ENCODE results near the gene DENND1A.
"Not testable (repeated sequence)": the region's sequence is repeated elsewhere in the genome, so short reads cannot be mapped to it uniquely, and the experiment has no call there.

Gene DENND1A

DNA sequence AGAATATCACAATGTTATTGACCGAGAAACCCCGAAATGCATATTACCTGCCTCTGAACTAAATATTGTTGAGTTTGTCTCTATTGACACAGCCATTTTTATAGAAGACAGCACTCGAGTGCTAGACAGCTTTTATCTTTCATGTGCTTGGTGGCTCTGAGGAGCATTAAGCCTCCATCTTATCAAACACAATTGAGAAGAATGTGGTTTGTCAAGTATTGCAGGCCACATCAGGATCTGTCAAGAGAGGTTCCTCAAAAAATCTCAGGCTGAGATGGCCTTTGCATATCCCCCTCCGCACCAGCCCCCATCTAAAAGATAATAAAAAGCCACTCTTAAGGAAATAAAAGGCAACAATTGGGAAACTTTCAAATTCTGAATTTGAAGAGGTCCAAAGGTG lies 284.8 kb downstream of the DENND1A start:
- no peak for DNase-seq

DNA sequence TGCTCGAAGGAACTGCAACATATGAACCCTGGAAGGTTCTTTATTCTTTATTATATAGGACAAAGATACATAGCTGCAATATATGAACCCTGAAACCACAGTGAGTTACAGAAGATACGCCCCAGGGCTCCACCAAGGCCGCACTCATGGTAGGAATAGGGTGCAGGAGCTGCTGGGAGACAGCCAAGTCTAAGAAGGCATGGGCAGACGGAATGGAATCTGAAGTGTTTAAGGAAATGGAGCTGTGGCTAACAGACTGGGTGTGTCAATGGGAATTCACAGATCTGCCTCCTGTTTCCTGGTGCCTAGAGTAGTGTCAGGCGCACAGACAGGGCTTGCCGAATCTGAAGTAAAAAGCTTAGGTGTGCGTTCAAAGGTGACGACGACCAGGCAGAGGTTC lies 286.4 kb downstream of the DENND1A start:
- no peak for DNase-seq

DNA sequence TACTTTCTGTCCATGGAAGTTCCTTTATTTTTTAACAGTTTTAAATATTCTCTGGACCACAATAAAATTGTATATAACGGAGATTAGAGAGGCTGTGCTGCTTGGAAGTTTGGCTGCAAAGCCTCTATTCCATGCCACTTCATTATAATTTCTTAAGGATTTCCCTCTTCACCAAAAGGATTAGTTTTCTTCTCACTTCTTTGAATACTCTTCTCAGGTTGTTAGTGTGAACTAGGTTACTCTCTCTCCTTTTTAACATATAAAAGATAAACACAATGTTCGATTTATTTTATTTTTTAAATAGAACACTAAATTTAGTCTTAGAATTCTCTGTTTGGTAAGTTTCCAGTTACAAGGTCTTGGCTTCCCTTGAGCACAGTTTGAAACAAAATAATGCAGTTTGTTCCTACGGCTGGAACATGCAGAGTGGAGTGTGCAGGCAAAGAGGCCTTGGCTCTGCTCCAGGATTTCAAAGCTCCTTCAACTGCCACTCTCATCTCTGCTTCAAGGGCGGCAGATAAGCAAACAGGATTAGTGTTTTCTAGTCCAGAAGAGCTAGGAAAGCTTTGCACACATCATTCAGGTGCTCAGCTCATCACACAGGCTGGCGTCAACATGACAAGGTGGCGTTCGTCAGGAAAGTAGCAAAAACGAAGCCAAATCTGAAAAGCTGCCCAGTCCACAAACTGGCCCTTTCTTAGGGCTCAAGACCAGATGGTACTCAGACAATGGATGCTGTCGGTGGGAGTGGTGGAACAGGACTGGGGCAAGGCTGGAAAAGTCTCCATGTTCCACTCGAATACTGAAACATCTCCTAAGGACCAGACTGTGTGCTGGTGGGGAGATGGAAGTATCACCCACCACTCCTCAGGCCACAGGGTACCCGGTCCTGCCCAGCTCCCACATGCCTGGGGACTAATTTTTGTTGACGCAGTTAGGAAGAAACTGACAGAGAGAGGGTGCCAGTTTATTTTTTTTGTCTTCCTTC lies 287.3 kb downstream of the DENND1A start:
- no peak for DNase-seq

DNA sequence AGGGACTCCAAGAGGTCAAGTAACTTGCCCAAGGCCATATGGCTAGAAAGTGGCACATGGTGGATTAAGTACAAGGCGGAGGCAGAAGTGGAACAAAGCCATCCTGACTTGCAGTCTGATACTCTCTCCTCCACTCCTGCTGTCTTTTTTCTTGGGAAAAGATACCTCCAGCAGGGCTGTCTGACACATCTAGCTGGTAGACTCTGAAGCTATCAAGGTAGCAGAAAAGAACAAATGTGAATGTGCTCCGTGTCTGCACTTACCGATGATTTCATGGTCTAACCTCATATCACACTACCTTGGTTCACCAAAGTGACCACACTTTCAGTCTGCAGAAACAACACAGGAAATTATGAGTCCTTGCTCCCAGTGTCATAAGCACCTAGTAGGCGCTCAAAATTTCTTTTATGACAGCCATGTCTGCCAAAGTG lies 289.1 kb downstream of the DENND1A start:
- no peak for DNase-seq

DNA sequence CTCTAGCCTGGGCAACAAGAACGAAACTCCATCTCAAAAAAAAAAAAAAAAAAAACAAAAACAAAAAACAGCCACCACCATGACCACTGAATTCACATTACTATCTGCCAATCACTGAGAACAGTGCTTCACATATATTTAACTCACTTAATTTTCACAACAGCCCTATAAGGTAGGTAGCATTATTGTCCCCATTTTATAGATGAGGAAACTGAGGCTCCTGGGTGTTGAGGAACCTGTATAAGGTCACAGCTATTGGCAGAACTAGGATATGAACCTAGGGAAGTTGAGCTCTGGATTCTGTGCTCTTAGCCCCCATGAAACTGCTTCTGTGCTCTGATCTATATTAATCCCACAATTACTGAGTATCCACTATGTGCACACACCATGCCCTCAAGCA lies 290.2 kb downstream of the DENND1A start:
- no peak for DNase-seq

DNA sequence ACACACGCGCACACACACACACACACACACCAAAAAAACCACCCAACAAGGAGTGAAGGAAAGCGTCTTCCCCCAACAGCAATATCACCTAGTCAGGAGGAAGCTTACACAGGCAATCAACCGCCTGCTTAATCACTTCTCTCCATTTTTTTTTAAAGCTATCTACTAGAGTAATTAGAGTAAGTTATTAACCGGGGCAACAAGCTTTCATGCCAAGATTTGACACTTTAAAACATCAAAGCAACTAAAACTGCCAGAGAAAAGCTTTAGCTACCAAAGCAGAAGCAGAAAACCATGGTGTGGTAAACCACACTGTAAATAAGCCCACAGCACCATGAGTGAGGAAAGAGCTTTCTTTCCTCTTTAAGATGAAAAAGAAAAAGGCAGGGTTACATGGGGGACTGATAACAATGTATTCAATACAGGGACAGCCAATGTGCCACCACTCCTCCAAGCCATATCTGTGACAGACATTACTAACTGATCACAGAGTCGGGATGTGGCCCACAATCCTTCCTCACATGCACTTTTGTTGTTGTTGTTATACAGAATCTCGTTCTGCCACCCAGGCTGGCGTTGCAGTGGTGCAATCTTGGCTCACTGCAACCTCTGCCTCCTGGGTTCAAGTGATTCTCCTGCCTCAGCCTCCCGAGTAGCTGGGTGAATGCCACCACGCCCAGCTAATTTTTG lies 291.8 kb downstream of the DENND1A start:
- peak; percentile 6 for DNase-seq

DNA sequence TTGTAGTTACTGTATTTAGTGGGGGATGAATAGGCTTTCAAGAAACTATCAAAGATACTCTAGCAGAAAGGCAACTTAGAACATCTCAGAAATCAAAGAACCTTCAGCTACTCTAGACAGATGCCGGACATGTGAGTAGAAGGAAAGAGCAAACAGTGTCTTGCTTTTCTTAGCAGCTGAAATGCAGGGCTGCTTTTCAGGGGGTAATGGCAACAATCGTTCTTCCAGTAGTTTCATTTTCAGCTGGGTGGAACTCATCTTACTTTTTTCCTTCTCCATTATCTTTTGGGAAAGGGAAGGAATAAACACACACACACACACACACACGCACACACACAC lies 292.4 kb downstream of the DENND1A start:
- no peak for DNase-seq

DNA sequence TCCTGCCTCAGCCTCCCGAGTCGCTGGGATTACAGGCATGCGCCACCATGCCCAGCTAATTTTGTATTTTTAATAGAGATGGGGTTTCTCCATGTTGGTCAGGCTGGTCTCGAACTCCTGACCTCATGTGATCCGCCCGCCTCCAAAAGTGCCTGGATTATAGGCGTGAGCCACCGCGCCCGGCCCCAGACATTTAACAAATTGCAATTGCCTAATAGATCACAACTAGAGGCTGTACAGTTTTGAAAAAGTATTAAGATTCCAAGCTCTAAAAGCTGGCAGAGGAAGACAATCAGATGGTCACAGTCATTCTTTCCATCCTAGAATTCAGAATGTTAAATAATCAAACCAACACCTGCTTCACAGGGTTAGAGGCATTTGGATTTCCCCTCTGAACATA lies 293.1 kb downstream of the DENND1A start:
- not testable (repeated sequence) for DNase-seq

DNA sequence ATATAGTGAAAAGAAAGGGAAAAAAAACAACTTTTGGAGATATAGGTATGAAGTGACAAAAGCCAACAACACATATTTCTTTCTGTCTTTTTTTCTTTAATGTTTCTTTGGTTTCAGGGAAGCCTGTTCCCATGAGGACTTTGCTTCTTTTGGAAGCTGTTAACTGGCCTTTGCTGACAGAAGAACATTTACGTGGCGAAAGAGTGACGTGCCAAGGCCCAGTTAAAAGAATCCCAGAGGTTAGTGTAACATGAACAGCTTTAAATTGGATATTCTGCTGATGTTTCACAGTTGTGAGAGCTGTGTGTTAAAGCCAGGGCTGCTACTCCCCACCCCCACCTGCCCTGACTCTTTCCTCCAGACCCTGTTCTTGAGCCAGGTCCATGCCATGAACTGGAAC lies 298.1 kb downstream of the DENND1A start:
- no peak for DNase-seq

DNA sequence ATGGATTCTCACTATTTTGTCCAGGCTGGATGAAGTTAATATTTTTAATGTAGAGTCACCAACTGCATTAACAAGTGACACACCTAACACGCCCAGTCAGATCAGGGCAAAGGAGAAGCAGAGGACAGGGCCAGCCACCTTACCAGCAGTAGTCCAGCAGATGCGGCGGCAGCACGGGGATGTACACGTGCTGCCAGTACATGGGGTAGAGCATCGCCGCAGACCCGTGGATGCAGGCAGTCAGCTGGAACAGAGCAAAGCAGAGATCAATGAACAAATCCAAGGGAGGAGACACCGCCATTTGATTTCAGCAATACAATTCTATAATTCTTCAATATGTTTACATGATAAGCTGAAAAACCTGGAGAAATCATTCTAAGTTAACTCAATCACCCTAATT lies 299.7 kb downstream of the DENND1A start:
- DNase-seq: no peak

DNA sequence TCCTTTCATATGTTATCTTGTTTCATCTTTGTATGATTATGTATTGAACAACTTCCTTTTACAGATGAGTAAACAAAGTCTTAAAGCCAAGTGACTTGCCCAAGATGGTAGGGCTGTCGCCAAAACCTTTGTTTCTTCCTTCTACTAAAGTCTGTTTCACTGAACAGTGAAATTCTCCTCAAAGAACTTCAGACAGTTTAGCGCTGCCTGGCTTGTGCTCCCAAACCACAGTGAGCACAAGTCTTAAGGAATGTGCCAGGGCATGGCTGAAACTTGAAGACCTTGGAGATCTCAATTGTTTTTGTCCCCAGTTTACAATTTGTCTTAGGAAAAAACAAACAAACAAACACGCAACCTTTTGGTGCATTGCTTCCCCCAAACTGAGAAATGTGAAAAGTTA lies 300.4 kb downstream of the DENND1A start:
- no peak for DNase-seq

DNA sequence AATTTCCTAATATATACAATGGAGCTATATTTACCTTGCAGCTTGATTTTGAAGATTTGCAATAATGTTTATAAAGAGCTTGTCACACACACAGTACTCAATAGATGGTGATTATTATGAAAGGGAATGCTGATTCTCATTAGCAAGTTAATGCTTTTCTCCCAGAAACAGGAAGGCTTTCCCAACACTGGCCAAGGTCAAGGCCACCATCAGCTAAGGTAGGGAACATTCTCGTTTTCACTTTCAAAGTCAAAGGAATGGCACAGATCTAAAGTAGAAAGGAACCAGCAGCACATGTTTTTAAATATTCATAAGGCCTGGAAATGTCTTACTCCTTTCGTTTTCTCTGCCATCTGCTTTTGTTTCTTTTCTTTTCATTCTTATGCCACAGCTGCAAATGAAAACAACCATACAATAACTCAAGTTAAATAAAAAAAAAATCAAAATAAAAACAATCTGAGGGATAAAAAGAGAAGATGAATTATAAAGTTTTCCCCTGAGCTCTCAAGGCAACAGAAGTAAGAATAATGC lies 307.1 kb downstream of the DENND1A start:
- no peak for DNase-seq

DNA sequence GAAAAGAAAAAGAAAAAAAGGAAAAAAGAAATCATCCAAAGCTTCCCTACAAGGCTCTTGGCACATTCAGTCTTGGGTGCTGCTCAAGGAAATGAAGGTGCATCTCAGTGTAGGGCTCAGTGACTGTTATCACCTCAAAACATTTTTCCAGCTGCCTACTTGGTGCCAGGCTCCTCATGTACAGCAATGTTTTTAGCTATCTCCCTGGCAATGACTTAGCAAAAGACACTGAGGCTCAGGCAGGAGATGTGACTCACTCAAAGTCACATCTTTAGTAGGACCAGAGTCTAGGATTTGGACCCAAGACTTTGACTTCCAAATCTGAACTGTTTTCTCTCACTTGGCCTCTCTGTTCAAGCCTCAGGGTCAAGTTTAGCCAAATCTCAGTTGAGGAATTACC lies 309.7 kb downstream of the DENND1A start:
- DNase-seq: no peak

DNA sequence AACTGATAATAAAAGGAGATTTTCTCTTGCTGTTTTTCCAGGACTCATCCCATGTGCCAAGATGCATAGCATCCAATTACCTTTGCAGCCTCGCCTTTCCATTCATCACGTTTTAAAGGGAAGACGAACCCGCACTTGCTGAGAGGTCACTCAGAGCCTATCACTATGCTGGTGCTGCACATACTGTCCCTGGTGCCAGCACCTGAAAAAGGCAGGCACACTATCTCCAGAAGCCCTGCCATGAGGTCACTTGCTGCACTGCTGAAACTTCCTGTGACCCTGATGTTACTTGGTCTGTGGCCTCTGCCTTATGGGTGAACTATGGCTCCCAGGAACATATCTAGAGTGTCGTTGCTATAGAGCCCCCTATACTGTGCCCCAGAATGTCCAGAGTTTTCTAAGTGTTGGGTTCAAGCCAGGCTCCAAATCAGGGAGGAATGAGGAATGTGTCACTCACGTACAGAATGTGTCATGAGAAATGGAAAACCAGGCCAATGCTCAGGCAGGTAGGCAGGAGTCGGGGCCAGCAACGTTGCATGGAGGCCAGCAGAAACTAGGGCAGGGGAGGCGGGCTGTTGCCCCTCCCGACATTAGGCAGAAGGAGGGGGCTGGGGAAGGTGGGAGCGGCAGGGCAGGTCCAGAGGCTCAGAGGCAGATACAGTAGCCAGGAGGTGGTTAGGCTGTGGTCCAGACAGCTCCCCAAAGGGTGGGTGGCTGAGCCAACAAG lies 311.8 kb downstream of the DENND1A start:
- no peak for DNase-seq

DNA sequence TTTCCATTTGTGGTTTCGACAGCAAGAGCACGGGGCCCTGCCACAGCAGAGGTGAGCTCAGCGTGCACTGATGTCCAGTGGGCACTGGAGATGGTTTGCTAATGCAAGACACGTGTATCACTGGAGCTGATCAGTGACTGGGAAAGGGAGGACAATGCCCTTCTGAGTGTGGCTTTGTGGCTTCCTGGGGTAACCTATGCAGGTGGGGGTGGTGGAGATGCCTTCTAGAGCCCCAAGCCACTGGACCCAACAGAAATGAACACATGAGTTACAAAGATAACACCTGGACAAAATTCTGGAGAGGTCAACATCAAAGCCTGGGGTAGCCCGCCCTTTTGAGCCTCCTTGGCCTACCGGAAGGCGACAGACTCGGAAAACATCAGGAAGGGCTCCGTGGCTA lies 312.6 kb downstream of the DENND1A start:
- no peak for DNase-seq

DNA sequence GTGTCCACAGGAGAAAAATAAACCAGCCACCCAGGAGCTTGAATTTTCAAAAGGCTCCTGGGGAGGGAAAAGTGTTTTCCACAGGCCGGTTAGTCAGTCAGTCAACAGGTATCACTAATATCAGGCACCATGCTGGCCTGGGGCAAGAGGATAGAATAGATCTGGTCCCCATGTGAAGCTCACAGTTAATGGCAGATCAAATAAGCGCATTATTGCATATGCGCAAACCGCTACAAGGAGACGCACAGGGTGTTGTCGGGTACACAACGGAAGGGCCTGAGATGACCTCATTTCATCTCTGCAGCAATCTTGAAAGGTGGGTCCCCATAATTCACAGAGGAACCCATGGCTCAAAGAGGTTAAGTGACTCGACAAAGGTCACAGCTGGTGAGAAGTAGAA lies 313.2 kb downstream of the DENND1A start:
- DNase-seq: no peak

DNA sequence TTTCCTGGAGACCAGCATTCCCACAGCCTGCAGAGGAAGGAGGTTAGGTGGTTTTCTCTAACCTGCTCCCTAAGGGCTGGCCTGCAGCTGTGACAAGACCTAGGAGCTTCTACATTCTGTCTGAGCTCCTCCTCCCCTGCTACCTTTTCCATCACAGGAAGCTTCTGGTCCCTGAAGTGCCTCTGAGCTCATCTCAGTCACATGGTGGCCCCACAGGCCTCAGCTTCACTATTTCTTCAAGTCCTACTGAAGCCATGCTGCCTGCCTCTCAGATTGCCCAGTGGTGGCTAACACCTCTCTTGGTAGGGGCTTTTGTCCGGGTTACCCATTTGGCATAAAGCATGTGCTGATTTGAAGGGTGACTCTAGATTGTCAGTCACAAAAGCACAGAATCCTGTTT lies 314.5 kb downstream of the DENND1A start:
- no peak for DNase-seq

DNA sequence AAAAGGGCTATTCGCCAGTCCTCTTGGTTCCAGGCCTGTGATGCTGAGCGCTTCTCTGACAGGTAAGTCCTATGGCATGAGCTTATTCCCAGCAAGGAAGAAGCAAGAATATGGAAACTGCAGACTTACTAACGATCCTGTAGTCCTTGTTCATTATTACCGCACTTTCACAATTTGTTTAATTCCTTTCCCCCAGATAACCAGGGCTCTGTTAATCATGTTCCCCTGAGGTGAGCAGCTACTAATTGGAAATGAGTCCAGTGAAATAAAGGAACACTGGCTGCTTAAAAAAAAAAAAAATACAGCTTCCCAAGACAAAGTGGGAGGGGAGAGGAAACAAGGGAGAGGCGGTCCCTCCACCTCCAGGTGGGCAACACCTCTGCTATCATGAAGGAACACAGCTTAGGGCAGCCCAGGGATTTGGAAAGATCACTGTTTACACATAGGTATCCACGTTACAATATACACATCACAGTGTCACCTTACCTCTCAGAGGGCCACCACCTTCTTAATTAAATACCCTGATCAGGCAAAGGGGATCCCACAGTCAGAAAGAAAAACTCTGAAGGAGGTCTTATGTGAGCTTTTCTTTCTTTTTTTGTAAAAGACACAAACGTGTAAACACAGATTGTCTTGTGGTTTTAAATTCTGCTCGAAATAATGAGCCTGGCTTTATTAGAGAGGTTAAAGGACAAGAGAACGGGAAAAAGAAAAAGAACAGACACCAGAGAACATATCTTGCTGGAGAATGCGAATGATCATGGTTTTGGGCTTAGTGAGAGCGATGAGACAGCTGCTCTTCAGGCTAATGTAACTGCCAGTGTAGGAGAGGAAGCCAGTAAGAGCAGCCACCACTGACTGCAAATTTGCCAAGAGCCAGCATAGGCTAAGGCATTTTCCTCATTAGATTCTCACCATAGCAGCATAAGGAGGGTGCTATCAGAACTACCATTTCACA lies 315.3 kb downstream of the DENND1A start:
- no peak for DNase-seq

DNA sequence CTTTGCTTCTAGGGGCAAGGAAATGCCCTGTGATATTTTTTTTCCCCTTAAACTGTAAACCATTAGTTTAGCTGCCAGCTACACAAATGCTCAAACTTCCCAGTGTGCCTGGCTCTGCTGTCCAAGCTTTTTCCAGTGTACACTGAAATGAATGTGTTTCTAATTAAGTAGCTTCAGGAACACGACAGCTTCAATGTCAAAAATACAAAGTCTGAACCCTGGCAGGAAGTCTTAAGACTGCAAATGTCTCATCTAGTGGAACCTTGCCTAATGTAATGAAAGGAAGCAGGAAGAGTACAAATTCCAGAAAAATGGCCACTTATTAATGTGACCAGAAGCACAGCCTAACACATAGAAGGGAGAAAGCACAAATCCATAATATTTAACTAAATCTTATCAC lies 318.7 kb downstream of the DENND1A start:
- DNase-seq: no peak

DNA sequence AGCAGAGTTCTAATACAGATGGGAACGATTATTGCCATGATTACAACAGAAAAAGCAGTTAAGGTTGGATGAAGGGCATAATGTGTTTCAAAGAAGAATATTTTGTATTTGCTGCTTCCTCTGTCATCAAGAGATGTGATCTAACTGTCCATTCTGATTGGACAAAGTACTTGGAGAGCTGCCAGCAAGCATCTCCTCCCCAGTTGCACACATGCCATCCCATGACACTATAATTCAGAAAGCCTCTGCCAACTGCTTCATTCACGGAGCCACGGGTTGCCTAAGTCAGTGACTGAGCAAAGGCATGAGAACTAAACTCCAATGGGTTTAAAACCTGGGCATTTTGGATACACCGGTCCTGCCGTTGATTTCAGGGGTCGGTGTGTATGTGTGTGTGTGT lies 320.1 kb downstream of the DENND1A start:
- DNase-seq: no peak

DNA sequence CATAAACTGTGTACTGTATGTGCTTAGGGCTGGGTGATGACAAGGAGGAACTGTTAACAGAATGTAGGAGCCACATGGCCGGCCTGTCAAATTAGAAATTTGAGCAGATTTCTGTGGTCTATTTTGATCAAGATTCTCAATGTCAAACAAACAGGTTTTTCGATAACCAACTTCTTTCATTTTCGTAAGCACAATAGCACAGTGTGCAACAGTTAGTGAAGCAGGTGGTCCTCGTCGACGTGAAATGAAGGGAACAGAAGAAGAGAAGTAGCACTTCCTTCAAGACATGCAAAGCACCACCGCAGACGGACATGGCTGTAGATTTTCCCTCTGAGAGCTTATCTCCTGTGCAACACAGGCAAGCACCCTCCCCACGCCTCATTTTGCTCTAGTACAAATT lies 321.8 kb downstream of the DENND1A start:
- no peak for DNase-seq

DNA sequence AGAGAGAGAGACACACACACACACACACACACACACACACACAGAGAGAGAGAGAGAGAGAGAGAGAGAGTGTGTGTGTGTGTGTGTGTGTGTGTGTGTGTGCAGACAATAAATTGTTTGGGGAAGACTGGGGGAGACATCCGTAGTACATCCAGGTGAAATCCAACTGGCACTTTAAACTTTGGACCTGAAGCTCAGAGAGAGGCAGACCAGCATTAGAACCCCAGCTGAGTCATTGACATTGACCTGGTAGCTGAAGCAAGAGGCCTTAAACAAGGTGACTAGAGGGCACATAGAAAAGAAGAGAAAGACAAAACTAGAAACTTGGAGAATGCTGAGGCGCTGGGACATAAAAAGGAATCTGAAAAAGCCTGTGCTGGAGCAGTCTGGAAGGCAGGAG lies 322.4 kb downstream of the DENND1A start:
- DNase-seq: no peak

All from activated naive CD4-positive, alpha-beta T cell treated with Interleukin-2 at 50 U/mL for 16 hours (primary cell).